Measurements from ENCODE around the gene SLC7A8. TPM values are rescaled to one million over a fixed set of nuclear protein-coding genes. Genes with fewer than 3 reads are reported as not detected.

Gene SLC7A8
- total RNA-seq, 3 donors from 2014 or later (not counting 1 experiment from before 2014, with no cell fraction given): 0.42 to 1.2 (median 1.0) TPM

DNA sequence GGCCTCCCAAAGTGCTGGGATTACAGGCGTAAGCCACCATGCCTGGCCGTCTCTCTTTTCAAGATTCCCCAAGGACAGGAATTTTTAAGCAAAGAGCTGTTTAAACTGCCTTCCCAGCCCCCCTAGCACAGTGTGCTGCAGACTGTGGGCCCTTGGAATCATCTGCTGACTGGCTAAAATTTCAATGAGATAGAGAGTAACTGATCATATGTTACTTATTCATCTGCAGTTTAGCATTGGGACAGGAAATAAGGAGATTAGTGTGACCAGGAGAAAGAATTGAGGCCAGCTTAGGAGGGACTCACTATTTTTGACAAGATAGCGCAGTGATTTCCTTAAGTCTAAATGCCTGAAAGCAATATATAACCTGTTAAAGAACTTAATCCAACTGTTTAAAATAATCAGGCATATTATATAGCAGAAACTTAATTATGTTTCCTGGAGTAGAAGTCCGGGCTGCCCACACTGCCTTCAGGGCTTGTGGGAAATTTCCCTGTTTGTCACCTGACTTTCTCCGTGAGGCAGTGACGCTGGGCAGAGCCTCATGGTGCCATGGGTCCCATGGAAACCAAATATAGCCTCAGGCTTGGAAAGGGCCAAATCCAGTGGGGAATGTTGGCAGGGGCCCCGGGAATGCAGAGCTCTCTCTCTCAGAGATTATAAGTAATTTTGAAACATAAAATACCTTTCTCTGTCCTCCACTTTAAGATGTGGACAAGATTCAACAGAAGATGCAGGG is 41.6 kb downstream of the SLC7A8 start:
- Mint-ChIP-seq H3K4me1 (no peaks in the 10 kb centered on the region), H3K4me3 (no peak overlapping the region), H3K36me3 (no peaks in the 10 kb centered on the region), H3K27me3 (ENCODE audit: low read depth in 2 of 2) (peaks cover 0 to 2% of the 10 kb centered on the region in 2 donors), H3K9me3 (no peaks in the 10 kb centered on the region), H3K27ac (no peak overlapping the region)
- no peaks in the 10 kb centered on the region for H3K9me3 ChIP-seq (ENCODE audit: control insufficient read depth, insufficient read depth, low read length)
- 88% methylated on average over 6 of the region's 7 CpGs for WGBS (ENCODE audit: insufficient coverage)
- intact Hi-C loops (cut with micrococcal nuclease): no loop called here
- H3K27ac ChIP-seq (ENCODE audit: low read length): no peak overlapping the region
- H3K4me3 ChIP-seq (ENCODE audit: low read length): no peak overlapping the region
- ATAC-seq (no peak), DNase-seq (no peak)
- H3K4me1 ChIP-seq (ENCODE audit: control insufficient read depth, insufficient read depth, low read length): no peaks in the 10 kb centered on the region
- H3K27me3 ChIP-seq (ENCODE audit: control insufficient read depth, insufficient read depth, low read length): no peaks in the 10 kb centered on the region
- no peaks in the 10 kb centered on the region for H3K36me3 ChIP-seq (ENCODE audit: control insufficient read depth, insufficient read depth, low read length)
- TF ChIP-seq, protein P1, sequence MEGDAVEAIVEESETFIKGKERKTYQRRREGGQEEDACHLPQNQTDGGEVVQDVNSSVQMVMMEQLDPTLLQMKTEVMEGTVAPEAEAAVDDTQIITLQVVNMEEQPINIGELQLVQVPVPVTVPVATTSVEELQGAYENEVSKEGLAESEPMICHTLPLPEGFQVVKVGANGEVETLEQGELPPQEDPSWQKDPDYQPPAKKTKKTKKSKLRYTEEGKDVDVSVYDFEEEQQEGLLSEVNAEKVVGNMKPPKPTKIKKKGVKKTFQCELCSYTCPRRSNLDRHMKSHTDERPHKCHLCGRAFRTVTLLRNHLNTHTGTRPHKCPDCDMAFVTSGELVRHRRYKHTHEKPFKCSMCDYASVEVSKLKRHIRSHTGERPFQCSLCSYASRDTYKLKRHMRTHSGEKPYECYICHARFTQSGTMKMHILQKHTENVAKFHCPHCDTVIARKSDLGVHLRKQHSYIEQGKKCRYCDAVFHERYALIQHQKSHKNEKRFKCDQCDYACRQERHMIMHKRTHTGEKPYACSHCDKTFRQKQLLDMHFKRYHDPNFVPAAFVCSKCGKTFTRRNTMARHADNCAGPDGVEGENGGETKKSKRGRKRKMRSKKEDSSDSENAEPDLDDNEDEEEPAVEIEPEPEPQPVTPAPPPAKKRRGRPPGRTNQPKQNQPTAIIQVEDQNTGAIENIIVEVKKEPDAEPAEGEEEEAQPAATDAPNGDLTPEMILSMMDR (IDR thresholded peaks at IDR 0.05): no peak

DNA sequence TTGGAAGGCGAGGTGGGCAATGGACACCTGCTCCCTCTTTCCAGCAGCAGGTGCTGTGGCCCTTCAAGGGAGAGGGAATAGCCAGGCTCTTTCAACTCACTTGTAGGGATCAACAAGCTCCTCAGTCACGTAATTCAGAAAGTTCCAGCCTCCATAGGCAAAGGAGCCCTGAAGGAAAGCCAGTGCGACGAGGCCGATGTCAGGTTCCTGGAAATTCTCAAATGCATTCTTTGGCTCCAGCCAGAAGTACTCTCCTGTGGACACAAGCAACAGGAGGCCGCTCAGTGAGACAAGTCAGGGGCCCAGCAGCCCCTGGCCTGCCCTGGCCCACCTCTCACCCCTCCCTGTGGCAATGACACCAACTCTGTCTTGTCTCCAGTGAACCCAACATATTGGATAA is 43.1 kb downstream of the SLC7A8 start:
- H3K27me3 Mint-ChIP-seq (ENCODE audit: low read depth in 2 of 2): peaks cover 0 to 2% of the 10 kb centered on the region in 2 donors
- no peaks in the 10 kb centered on the region for H3K4me1 ChIP-seq (ENCODE audit: control insufficient read depth, insufficient read depth, low read length)
- DNase-seq (no peak), ATAC-seq (no peak)
- H3K27me3 ChIP-seq (ENCODE audit: control insufficient read depth, insufficient read depth, low read length): no peaks in the 10 kb centered on the region
- no peaks in the 10 kb centered on the region for H3K36me3 ChIP-seq (ENCODE audit: control insufficient read depth, insufficient read depth, low read length)
- H3K4me1 Mint-ChIP-seq: no peaks in the 10 kb centered on the region
- WGBS (ENCODE audit: insufficient coverage): 90% methylated on average over 6 of the region's 6 CpGs
- no peak overlapping the region for H3K4me3 ChIP-seq (ENCODE audit: low read length)
- H3K4me3 Mint-ChIP-seq: no peak overlapping the region
- H3K9me3 ChIP-seq (ENCODE audit: control insufficient read depth, insufficient read depth, low read length): no peaks in the 10 kb centered on the region
- H3K36me3 Mint-ChIP-seq: no peaks in the 10 kb centered on the region
- H3K9me3 Mint-ChIP-seq: no peaks in the 10 kb centered on the region
- H3K27ac Mint-ChIP-seq: no peak overlapping the region
- intact Hi-C loops (cut with micrococcal nuclease): no loop called here
- TF ChIP-seq, protein P1 (IDR thresholded peaks at IDR 0.05): no peak
- no peak overlapping the region for H3K27ac ChIP-seq (ENCODE audit: low read length)

DNA sequence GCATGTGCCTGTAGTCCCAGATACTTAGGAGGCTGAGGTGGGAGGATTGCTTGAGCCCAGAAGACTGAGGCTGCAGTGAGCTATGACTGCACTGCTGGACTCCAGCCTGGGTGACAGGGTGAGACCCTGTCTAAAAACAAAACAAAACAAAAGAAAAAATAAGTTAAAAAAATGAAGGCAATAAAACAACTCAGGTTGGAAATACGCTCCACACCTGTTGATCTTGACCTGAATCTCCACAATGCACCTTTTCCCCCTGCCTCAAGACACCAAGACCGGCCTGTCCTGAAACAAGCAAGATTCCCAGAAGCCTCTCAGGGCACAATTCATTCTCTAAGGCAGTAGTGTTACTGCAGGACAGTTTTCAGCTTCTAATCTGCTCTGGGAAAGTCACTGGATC is 43.6 kb downstream of the SLC7A8 start:
- ATAC-seq (no peak), DNase-seq (no peak)
- peaks cover 0 to 2% of the 10 kb centered on the region in 2 donors for H3K27me3 Mint-ChIP-seq (ENCODE audit: low read depth in 2 of 2)
- Histone ChIP-seq H3K4me3 (ENCODE audit: low read length) (no peak overlapping the region), H3K4me1 (ENCODE audit: control insufficient read depth, insufficient read depth, low read length) (no peaks in the 10 kb centered on the region), H3K36me3 (ENCODE audit: control insufficient read depth, insufficient read depth, low read length) (no peaks in the 10 kb centered on the region), H3K27me3 (ENCODE audit: control insufficient read depth, insufficient read depth, low read length) (no peaks in the 10 kb centered on the region), H3K27ac (ENCODE audit: low read length) (no peak overlapping the region), H3K9me3 (ENCODE audit: control insufficient read depth, insufficient read depth, low read length) (no peaks in the 10 kb centered on the region)
- H3K9me3 Mint-ChIP-seq: no peaks in the 10 kb centered on the region
- H3K4me3 Mint-ChIP-seq: no peak overlapping the region
- WGBS (ENCODE audit: insufficient coverage): 83% methylated on average over 2 of the region's 2 CpGs
- H3K27ac Mint-ChIP-seq: no peak overlapping the region
- H3K4me1 Mint-ChIP-seq: no peaks in the 10 kb centered on the region
- no peaks in the 10 kb centered on the region for H3K36me3 Mint-ChIP-seq
- intact Hi-C loops (cut with micrococcal nuclease): no loop called here
- TF ChIP-seq, protein P1 (IDR thresholded peaks at IDR 0.05): no peak

All from natural killer cell (primary cell).